A549 (cell line): ENCODE results near the gene NEUROD6. TPM values are rescaled to one million over a fixed set of nuclear protein-coding genes. Genes with fewer than 3 reads are reported as not detected.

Experiments
- ATAC-seq, 2 experiments: fragments of 200-7000 bp in 1 of 2; fragments of >200 bp in 1 of 2; cut with Nextera tagmentation in 1 of 2; cut with Tn5 transposase in 1 of 2; 3 replicates each; pipeline versions ENCODE4 v1.8.0 to v1.9.1; 2018 to 2020; ENCODE audit warnings: mild to moderate bottlenecking in 1 of 2, moderate library complexity in 1 of 2
- CTCF ChIA-PET: fragments of 300-600 bp; sonication (Branson Sonifier 250); formaldehyde crosslinking; extraction: SDS; loops from one replicate; lab custom pipeline; 2021; ENCODE audit warnings: antibody characterized with exemption, inconsistent platforms; lab: Yijun Ruan, JAX
- POLR2A ChIA-PET: fragments of 350-600 bp; formaldehyde crosslinking; extraction: SDS; loops from one replicate; lab custom pipeline; 2021; ENCODE audit warnings: antibody characterized with exemption, inconsistent platforms; lab: Yijun Ruan, JAX
- DNase-seq, 2 experiments: peaks; one replicate each; pipeline versions ENCODE4 v3.0.0 to v3.0.0-alpha.2; 2011 to 2016; ENCODE audit warnings: low read depth in 1 of 2, low spot score in 1 of 2
- FAIRE-seq: peaks from 2 replicates; lab custom pipeline; 2011; peaks lifted over from hg19 to GRCh38; lab: Jason Lieb, UNC
- H3K27ac ChIP-seq, 2 experiments: fragments of >200 bp; sonication (Bioruptor Twin); formaldehyde crosslinking; 3 replicates each; pipeline ENCODE4 v1.5.1; 2016 to 2017
- H3K4me1 ChIP-seq: fragments of >200 bp; sonication (Bioruptor Twin); formaldehyde crosslinking; 3 replicates; pipeline ENCODE4 v1.6.1; 2016
- H3K4me2 ChIP-seq: fragments of >200 bp; sonication (Bioruptor Twin); formaldehyde crosslinking; 3 replicates; pipeline ENCODE4 v1.6.1; 2016
- H3K4me3 ChIP-seq: fragments of >200 bp; sonication (Bioruptor Twin); formaldehyde crosslinking; 3 replicates; pipeline ENCODE4 v1.5.1; 2016
- H3K9me3 ChIP-seq: fragments of >200 bp; sonication (Bioruptor Twin); formaldehyde crosslinking; 3 replicates; pipeline ENCODE4 v1.6.1; 2016
- CBX2 ChIP-seq: fragments of 200-600 bp; sonication (generic); IDR thresholded peaks from 2 replicates; pipeline ENCODE4 v1.6.1; 2016; ENCODE audit warnings: low read depth, mild to moderate bottlenecking, borderline replicate concordance
- E2F6 ChIP-seq: IDR thresholded peaks from 2 replicates; pipeline ENCODE4 v1.6.1; 2012; ENCODE audit warnings: low read depth, borderline replicate concordance
- EHF ChIP-seq: fragments of 250-450 bp; sonication (Bioruptor Pico); IDR thresholded peaks from 2 replicates; pipeline ENCODE4 v1.5.0; 2020; ENCODE audit warnings: mild to moderate bottlenecking
- ELK1 ChIP-seq: fragments of 150-350 bp; IDR thresholded peaks from 2 replicates; pipeline ENCODE4 v1.6.1; 2014; ENCODE audit warnings: low read depth, mild to moderate bottlenecking, low read length
- EP300 ChIP-seq, 2 experiments: fragments of >200 bp; sonication (Bioruptor Twin); formaldehyde crosslinking; IDR thresholded peaks; 2 replicates in 1 of 2; 3 replicates in 1 of 2; pipeline ENCODE4 v1.6.1; 2016 to 2017
- FOSL2 ChIP-seq, 2 experiments: fragments of 450-650 bp in 1 of 2; fragments of >200 bp in 1 of 2; sonication (Bioruptor Twin) in 1 of 2; formaldehyde crosslinking; IDR thresholded peaks; 2 replicates each; pipeline versions ENCODE4 v1.5.0 to v1.6.1; 2016 to 2020; ENCODE audit warnings: mild to moderate bottlenecking in 1 of 2, moderate library complexity in 1 of 2
- HDAC2 ChIP-seq: fragments of 200-600 bp; sonication (generic); IDR thresholded peaks from 2 replicates; pipeline ENCODE4 v1.6.1; 2016
- HOXB5 ChIP-seq: fragments of 250-450 bp; sonication (Bioruptor Pico); IDR thresholded peaks from 2 replicates; pipeline ENCODE4 v1.5.0; 2020; ENCODE audit warnings: mild to moderate bottlenecking, moderate library complexity
- JUNB ChIP-seq: fragments of >200 bp; sonication (Bioruptor Twin); formaldehyde crosslinking; IDR thresholded peaks from 2 replicates; pipeline ENCODE4 v1.6.1; 2016
- MAX ChIP-seq: IDR thresholded peaks from 2 replicates; pipeline ENCODE4 v1.6.1; 2012
- MAZ ChIP-seq: fragments of 150-350 bp; IDR thresholded peaks from 2 replicates; pipeline ENCODE4 v1.6.1; 2014; ENCODE audit warnings: antibody characterized with exemption, low read depth, low read length, borderline replicate concordance
- MYC ChIP-seq: IDR thresholded peaks from 2 replicates; pipeline ENCODE4 v1.6.1; 2012; ENCODE audit warnings: mild to moderate bottlenecking, inconsistent platforms, low read length, improper control_type of control experiment, borderline replicate concordance
- NR3C1 ChIP-seq: fragments of >200 bp; sonication (Bioruptor Twin); formaldehyde crosslinking; IDR thresholded peaks from 3 replicates; pipeline ENCODE4 v1.6.1; 2017
- POLR2A ChIP-seq: IDR thresholded peaks from 2 replicates; pipeline ENCODE4 v1.6.1; 2012; ENCODE audit warnings: mild to moderate bottlenecking, low read length
- RAD21 ChIP-seq, 2 experiments: fragments of >200 bp in 1 of 2; sonication (Bioruptor Twin) in 1 of 2; formaldehyde crosslinking in 1 of 2; IDR thresholded peaks in 1 of 2; conservative IDR thresholded peaks in 1 of 2; 2 replicates in 1 of 2; 3 replicates in 1 of 2; pipeline ENCODE4 v1.6.1; 2012 to 2018; ENCODE audit warnings: inconsistent platforms in 1 of 2
- REST ChIP-seq: fragments of 200-600 bp; sonication (generic); IDR thresholded peaks from 2 replicates; pipeline ENCODE4 v1.6.1; 2016; ENCODE audit warnings: antibody characterized with exemption, mild to moderate bottlenecking, moderate library complexity
- RFX5 ChIP-seq: fragments of 450-650 bp; IDR thresholded peaks from 2 replicates; pipeline ENCODE4 v1.7.1; 2014; ENCODE audit warnings: antibody characterized with exemption, mild to moderate bottlenecking, moderate library complexity
- RNF2 ChIP-seq: fragments of 200-600 bp; sonication (generic); IDR thresholded peaks from 2 replicates; pipeline ENCODE4 v1.6.1; 2016; ENCODE audit warnings: low read depth, mild to moderate bottlenecking, antibody characterized with exemption, moderate library complexity, borderline replicate concordance
- SREBF2 ChIP-seq: fragments of 450-650 bp; IDR thresholded peaks from 2 replicates; pipeline ENCODE4 v1.6.1; 2014; ENCODE audit warnings: mild to moderate bottlenecking, moderate library complexity
- TP53 ChIP-seq: fragments of 250-450 bp; sonication (Bioruptor Pico); IDR thresholded peaks from 2 replicates; pipeline ENCODE4 v1.5.0; 2021; ENCODE audit warnings: mild to moderate bottlenecking, moderate library complexity
- ZSCAN20 ChIP-seq: fragments of 250-450 bp; sonication (Bioruptor Pico); IDR thresholded peaks from 2 replicates; pipeline ENCODE4 v1.8.0; 2022; ENCODE audit warnings: mild to moderate bottlenecking, moderate library complexity
- WGBS: methylation state at CpG from one replicate; pipeline ENCODE4 v1.1.6; 2017; ENCODE audit errors: missing lambda C conversion rate; 5-methylcytosine and 5-hydroxymethylcytosine counted together
- polyA plus RNA-seq, 4 experiments: library from polyadenylated mRNA; depleted of rRNA in 3 of 4; stranded (reverse); fragments of >200 nt; fragmentation: RNase III in 1 of 4; extraction: RNeasy Plus Mini Kit Qiagen cat#74134 plus additional on column Dnase treatment in 1 of 4; gene quantifications; 2 replicates in 3 of 4; 3 replicates in 1 of 4; pipeline ENCODE4 v1.2.3, GENCODE V29; 2011 to 2017

Gene NEUROD6
- polyA plus RNA-seq, 2 of the 4 experiments (the other 2 are of a cell fraction), result not detected

GRCh38 chr7:31368620-31369019 is 28.1 kb upstream of the NEUROD6 start:
- ATAC-seq (no peak), DNase-seq (no peak), FAIRE-seq (no peak)
- Histone ChIP-seq H3K27ac (no peak overlapping the region), H3K9me3 (no peaks in the 10 kb centered on the region), H3K4me1 (no peaks in the 10 kb centered on the region), H3K4me3 (no peak overlapping the region), H3K4me2 (no peak overlapping the region)
- WGBS, result 71% methylated on average over 10 of the region's 10 CpGs
- POLR2A ChIA-PET, result no interaction called here
- CTCF ChIA-PET, result interaction anchor here (0.6 to 10.3 kb wide), 4 partner anchors 23 to 176 kb away, joined by 3 to 128 read pairs (median 59); no protein-coding TSS in a partner anchor
- TF ChIP-seq MAX (no peak), TP53 (no peak), MYC (no peak), EP300 (IDR thresholded peaks at IDR 0.05) (no peak), E2F6 (no peak), RNF2 (no peak), RAD21 (conservative IDR thresholded peaks at IDR 0.05 in 1 of 2, IDR thresholded peaks at IDR 0.05 in 1 of 2) (no peak), ZSCAN20 (CRISPR knock-in tag) (no peak), FOSL2 (IDR thresholded peaks at IDR 0.05) (no peak), FOSL2 (CRISPR knock-in tag; IDR thresholded peaks at IDR 0.05) (no peak), CBX2 (no peak)

- DNase-seq (no peak), FAIRE-seq (no peak), ATAC-seq (no peak)
- H3K27ac ChIP-seq, result no peak overlapping the region
- CTCF ChIA-PET, result interaction anchor here (1.0 to 2.2 kb wide), 5 partner anchors 10 to 271 kb away, joined by 3 to 25 read pairs (median 3); no protein-coding TSS in a partner anchor
- H3K4me1 ChIP-seq, result peaks cover 7% of the 10 kb centered on the region; the same call in 1 of the 3 replicates
- no peak for TF ChIP-seq RFX5
- no peak for TF ChIP-seq EHF (CRISPR knock-in tag)
- no peak for TF ChIP-seq NR3C1
- no peak for TF ChIP-seq MAZ
- no peak for TF ChIP-seq SREBF2
- no peak for TF ChIP-seq ELK1
- TF ChIP-seq POLR2A, result no peak
- no peak for TF ChIP-seq JUNB
- no peak for TF ChIP-seq HOXB5
- TF ChIP-seq RAD21 (conservative IDR thresholded peaks at IDR 0.05 in 1 of 2, IDR thresholded peaks at IDR 0.05 in 1 of 2), result no peak
- TF ChIP-seq E2F6, result no peak
- TF ChIP-seq HDAC2, result no peak
- no peak for TF ChIP-seq REST
- H3K4me2 ChIP-seq, result no peak overlapping the region
- POLR2A ChIA-PET, result no interaction called here
- 39% methylated on average over 3 of the region's 3 CpGs for WGBS
- H3K4me3 ChIP-seq, result no peak overlapping the region
- H3K9me3 ChIP-seq, result no peaks in the 10 kb centered on the region
These were observed 23.0 kb upstream of the NEUROD6 start for GRCh38 chr7:31363496-31363895.
